Tibial artery (tissue), 4 donors: ENCODE measurements around the gene FABP6.

Experiments used
- DNase-seq, 2 donors: peaks; one replicate each; pipeline ENCODE4 v3.0.0-alpha.2; 2019
- H3K27ac ChIP-seq, 2 donors: fragments of 200-600 bp; sonication (generic) in 1 of 2; 1 replicate in 1 of 2; 2 replicates in 1 of 2; pipeline ENCODE4 v1.5.1; 2018 to 2019; ENCODE audit warnings: mild to moderate bottlenecking in 1 of 2
- H3K27me3 ChIP-seq, 2 donors: fragments of 200-600 bp; sonication (generic) in 1 of 2; one replicate each; pipeline versions ENCODE4 v1.5.1 to v1.6.0; 2016 to 2019
- H3K36me3 ChIP-seq, 3 donors: fragments of 200-600 bp; sonication (generic) in 2 of 3; one replicate each; pipeline ENCODE4 v1.5.1; 2016 to 2019; ENCODE audit warnings: mild to moderate bottlenecking in 2 of 3
- H3K4me1 ChIP-seq, 4 donors: fragments of 200-600 bp; sonication (generic) in 2 of 4; 1 replicate in 3 of 4; 2 replicates in 1 of 4; pipeline ENCODE4 v1.5.1; 2016 to 2019
- H3K4me3 ChIP-seq, 2 donors: fragments of 200-600 bp; sonication (generic) in 1 of 2; 1 replicate in 1 of 2; 2 replicates in 1 of 2; pipeline ENCODE4 v1.5.1; 2018 to 2019; ENCODE audit warnings: mild to moderate bottlenecking in 2 of 2
- H3K9me3 ChIP-seq, 3 donors: fragments of 200-600 bp; sonication (generic) in 1 of 3; one replicate each; pipeline ENCODE4 v1.5.1; 2016 to 2019
- CTCF ChIP-seq, 2 experiments: fragments of 200-600 bp in 1 of 2; fragments of 450-650 bp in 1 of 2; IDR thresholded peaks; one replicate each; pipeline ENCODE4 v1.5.1; 2017 to 2019; ENCODE audit warnings: antibody characterized with exemption in 2 of 2, mild to moderate bottlenecking in 1 of 2, moderate library complexity in 1 of 2
- intact Hi-C: fragments of 100-400 bp; cut with DNase I; formaldehyde crosslinking; loops from one replicate; pipeline ENCODE4 v1.15.0; 2023; ENCODE audit warnings: low total_unique reads

The FABP6 gene

GRCh38 chr5:160266044-160266443 lies 36.7 kb downstream of the FABP6 start:
- H3K36me3 ChIP-seq = no peaks in the 10 kb centered on the region
- H3K4me3 ChIP-seq = no peak overlapping the region
- intact Hi-C loops = no loop called here
- H3K9me3 ChIP-seq = no peaks in the 10 kb centered on the region
- no peaks in the 10 kb centered on the region for H3K4me1 ChIP-seq
- H3K27ac ChIP-seq = no peak overlapping the region
- DNase-seq = no peak
- H3K27me3 ChIP-seq = no peaks in the 10 kb centered on the region
- no peak for TF ChIP-seq CTCF (IDR thresholded peaks at IDR 0.05)

GRCh38 chr5:160266752-160267345 lies 37.5 kb downstream of the FABP6 start:
- H3K27me3 ChIP-seq = no peaks in the 10 kb centered on the region
- no peak overlapping the region for H3K27ac ChIP-seq
- DNase-seq = no peak
- intact Hi-C loops = no loop called here
- no peaks in the 10 kb centered on the region for H3K4me1 ChIP-seq
- no peak overlapping the region for H3K4me3 ChIP-seq
- no peaks in the 10 kb centered on the region for H3K36me3 ChIP-seq
- TF ChIP-seq CTCF (IDR thresholded peaks at IDR 0.05) = no peak
- H3K9me3 ChIP-seq = no peaks in the 10 kb centered on the region

- no peaks in the 10 kb centered on the region for H3K4me1 ChIP-seq
- no peaks in the 10 kb centered on the region for H3K36me3 ChIP-seq
- no peaks in the 10 kb centered on the region for H3K27me3 ChIP-seq
- intact Hi-C loops = no loop called here
- no peak for DNase-seq
- TF ChIP-seq CTCF (IDR thresholded peaks at IDR 0.05) = no peak
- no peaks in the 10 kb centered on the region for H3K9me3 ChIP-seq
- H3K4me3 ChIP-seq = no peak overlapping the region
- H3K27ac ChIP-seq = no peak overlapping the region
Measured at GRCh38 chr5:160268121-160268520, 38.8 kb downstream of the FABP6 start.

- Histone ChIP-seq H3K27ac (no peak overlapping the region), H3K4me3 (no peak overlapping the region), H3K4me1 (no peaks in the 10 kb centered on the region), H3K9me3 (no peaks in the 10 kb centered on the region), H3K36me3 (no peaks in the 10 kb centered on the region), H3K27me3 (no peaks in the 10 kb centered on the region)
- no peak for TF ChIP-seq CTCF (IDR thresholded peaks at IDR 0.05)
- peak; percentile 78 to 85 for DNase-seq
- intact Hi-C loops = no loop called here
Measured at GRCh38 chr5:160269017-160269416, 39.7 kb downstream of the FABP6 start.

- Histone ChIP-seq H3K36me3 (no peaks in the 10 kb centered on the region), H3K27me3 (no peaks in the 10 kb centered on the region), H3K27ac (no peak overlapping the region), H3K4me3 (no peak overlapping the region), H3K9me3 (no peaks in the 10 kb centered on the region), H3K4me1 (no peaks in the 10 kb centered on the region)
- intact Hi-C loops = no loop called here
- no peak for DNase-seq
- no peak for TF ChIP-seq CTCF (IDR thresholded peaks at IDR 0.05)
Measured at GRCh38 chr5:160270704-160271103, 41.4 kb downstream of the FABP6 start.

- Histone ChIP-seq H3K27me3 (no peaks in the 10 kb centered on the region), H3K4me1 (no peaks in the 10 kb centered on the region), H3K36me3 (no peaks in the 10 kb centered on the region), H3K27ac (no peak overlapping the region), H3K9me3 (no peaks in the 10 kb centered on the region), H3K4me3 (no peak overlapping the region)
- intact Hi-C loops = no loop called here
- no peak for DNase-seq
- TF ChIP-seq CTCF (IDR thresholded peaks at IDR 0.05) = no peak
Measured at GRCh38 chr5:160271396-160271795, 42.1 kb downstream of the FABP6 start.
